NCI-H1417 treated with DMSO at 0.1 percent for 48 hours (cell line): ENCODE results near the gene SIRPG.
"Not testable (repeated sequence)": the region's sequence is repeated elsewhere in the genome, so short reads cannot be mapped to it uniquely, and the experiment has no call there.

Experiments used
- DNase-seq: peaks from one replicate; lab custom pipeline; 2025; lab: John Stamatoyannopoulos, UW

SIRPG gene

GRCh38 chr20:1671891-1672669 is 14.5 kb upstream of the SIRPG start:
- no peak for DNase-seq

- DNase-seq, result no peak
These were observed 11.7 kb upstream of the SIRPG start for GRCh38 chr20:1669304-1669703.

- DNase-seq, result no peak
These were observed 10.0 kb upstream of the SIRPG start for GRCh38 chr20:1667502-1668085.

GRCh38 chr20:1666802-1667201 is 9.2 kb upstream of the SIRPG start:
- DNase-seq, result no peak

GRCh38 chr20:1665345-1665744 is 7.8 kb upstream of the SIRPG start:
- no peak for DNase-seq

GRCh38 chr20:1664911-1665310 is 7.3 kb upstream of the SIRPG start:
- no peak for DNase-seq

- DNase-seq, result no peak
These were observed 6.3 kb upstream of the SIRPG start for GRCh38 chr20:1663917-1664316.

- DNase-seq, result no peak
These were observed 4.1 kb upstream of the SIRPG start for GRCh38 chr20:1661542-1662299.

GRCh38 chr20:1660246-1660645 is 2.7 kb upstream of the SIRPG start:
- no peak for DNase-seq

- DNase-seq, result no peak
These were observed 735 bp downstream of the SIRPG start for GRCh38 chr20:1656844-1657243.

- no peak for DNase-seq
These were observed 2.6 kb downstream of the SIRPG start for GRCh38 chr20:1654996-1655395.

- DNase-seq, result no peak
These were observed 4.6 kb downstream of the SIRPG start for GRCh38 chr20:1652960-1653359.

- no peak for DNase-seq
These were observed 5.5 kb downstream of the SIRPG start for GRCh38 chr20:1652104-1652503.

GRCh38 chr20:1651268-1652058 is 6.1 kb downstream of the SIRPG start:
- no peak for DNase-seq

GRCh38 chr20:1648101-1648500 is 9.5 kb downstream of the SIRPG start:
- DNase-seq, result no peak

- DNase-seq, result no peak
These were observed 10.6 kb downstream of the SIRPG start for GRCh38 chr20:1646975-1647431.

GRCh38 chr20:1644101-1644962 is 13.2 kb downstream of the SIRPG start:
- no peak for DNase-seq

- DNase-seq, result not testable (repeated sequence)
These were observed 18.9 kb downstream of the SIRPG start for GRCh38 chr20:1638643-1639042.

- no peak for DNase-seq
These were observed 19.8 kb downstream of the SIRPG start for GRCh38 chr20:1637755-1638154.

GRCh38 chr20:1637226-1637625 is 20.4 kb downstream of the SIRPG start:
- no peak for DNase-seq

GRCh38 chr20:1636621-1637020 is 21.0 kb downstream of the SIRPG start:
- DNase-seq, result no peak
